Astrocyte (in vitro differentiated cells and primary cell): ENCODE results near the gene BOLL. TPM values are rescaled to one million over a fixed set of nuclear protein-coding genes. Genes with fewer than 3 reads are reported as not detected.

Experiments used
- DNase-seq: peaks from one replicate; pipeline ENCODE4 v3.0.0-alpha.2; 2010; ENCODE audit warnings: low read depth
- FAIRE-seq: peaks from 2 replicates; lab custom pipeline; 2011; peaks lifted over from hg19 to GRCh38; lab: Jason Lieb, UNC
- H2AFZ ChIP-seq: 2 replicates; pipeline ENCODE4 v1.6.0; 2012; ENCODE audit warnings: low read depth, low read length, inconsistent platforms
- H3K27ac ChIP-seq: 2 replicates; pipeline ENCODE4 v1.5.1; 2011; ENCODE audit warnings: low read depth, low read length, inconsistent platforms
- H3K27me3 ChIP-seq: 2 replicates; pipeline ENCODE4 v1.6.0; 2011; ENCODE audit warnings: low read length, inconsistent platforms; ENCODE audit not compliant: insufficient read depth
- H3K36me3 ChIP-seq: 2 replicates; pipeline ENCODE4 v1.5.1; 2011; ENCODE audit warnings: low read length, inconsistent platforms; ENCODE audit not compliant: insufficient read depth
- H3K4me1 ChIP-seq: 2 replicates; pipeline ENCODE4 v1.5.1; 2011; ENCODE audit warnings: low read length, inconsistent platforms; ENCODE audit not compliant: insufficient read depth
- H3K4me2 ChIP-seq: 2 replicates; pipeline ENCODE4 v1.6.0; 2012; ENCODE audit warnings: low read length, inconsistent platforms
- H3K4me3 ChIP-seq: 2 replicates; pipeline ENCODE4 v1.5.1; 2011; ENCODE audit warnings: low read depth, mild to moderate bottlenecking, low read length, inconsistent platforms; ENCODE audit not compliant: insufficient read depth
- H3K79me2 ChIP-seq: 2 replicates; pipeline ENCODE4 v1.6.0; 2012; ENCODE audit warnings: mild to moderate bottlenecking, low read length, inconsistent platforms; ENCODE audit not compliant: insufficient read depth
- H3K9ac ChIP-seq: 2 replicates; pipeline ENCODE4 v1.6.0; 2012; ENCODE audit warnings: mild to moderate bottlenecking, low read length, inconsistent platforms
- H3K9me3 ChIP-seq: 2 replicates; pipeline ENCODE4 v1.5.1; 2012; ENCODE audit warnings: low read depth, mild to moderate bottlenecking, low read length, inconsistent platforms; ENCODE audit not compliant: insufficient read depth
- H4K20me1 ChIP-seq: 2 replicates; pipeline ENCODE4 v1.6.0; 2012; ENCODE audit warnings: low read length, inconsistent platforms; ENCODE audit not compliant: insufficient read depth
- H3K27ac Mint-ChIP-seq: one replicate; pipeline ENCODE4 v1.8.0; 2021; ENCODE audit warnings: mild to moderate bottlenecking, mixed read lengths; ENCODE audit not compliant: unreplicated experiment
- H3K27me3 Mint-ChIP-seq: one replicate; pipeline ENCODE4 v1.8.0; 2021; ENCODE audit warnings: low read depth, mixed read lengths; ENCODE audit not compliant: unreplicated experiment
- H3K36me3 Mint-ChIP-seq: one replicate; pipeline ENCODE4 v1.8.0; 2021; ENCODE audit warnings: low read depth, mixed read lengths; ENCODE audit not compliant: unreplicated experiment
- H3K4me1 Mint-ChIP-seq: one replicate; pipeline ENCODE4 v1.8.0; 2021; ENCODE audit warnings: low read depth, mixed read lengths; ENCODE audit not compliant: unreplicated experiment
- H3K4me3 Mint-ChIP-seq: one replicate; pipeline ENCODE4 v1.8.0; 2021; ENCODE audit warnings: mild to moderate bottlenecking, moderate library complexity, mixed read lengths; ENCODE audit not compliant: unreplicated experiment
- H3K9me3 Mint-ChIP-seq: one replicate; pipeline ENCODE4 v1.8.0; 2021; ENCODE audit warnings: mild to moderate bottlenecking, mixed read lengths; ENCODE audit not compliant: unreplicated experiment
- EZH2 ChIP-seq: IDR thresholded peaks from 2 replicates; pipeline ENCODE4 v1.6.1; 2012; ENCODE audit warnings: mild to moderate bottlenecking, low read length, inconsistent platforms; ENCODE audit not compliant: insufficient read depth
- total RNA-seq: library from RNA; stranded (reverse); gene quantifications from 2 replicates; pipeline ENCODE4 v1.2.1, GENCODE V29; 2021
- TF ChIP-seq, protein P1 (sequence below): IDR thresholded peaks from 2 replicates; pipeline ENCODE4 v1.5.1; 2011; ENCODE audit warnings: low read depth, mild to moderate bottlenecking, inconsistent platforms, low read length, moderate library complexity; ENCODE audit not compliant: insufficient read depth

The BOLL gene
- total RNA-seq, 1 donor from 2014 or later = not detected

DNA sequence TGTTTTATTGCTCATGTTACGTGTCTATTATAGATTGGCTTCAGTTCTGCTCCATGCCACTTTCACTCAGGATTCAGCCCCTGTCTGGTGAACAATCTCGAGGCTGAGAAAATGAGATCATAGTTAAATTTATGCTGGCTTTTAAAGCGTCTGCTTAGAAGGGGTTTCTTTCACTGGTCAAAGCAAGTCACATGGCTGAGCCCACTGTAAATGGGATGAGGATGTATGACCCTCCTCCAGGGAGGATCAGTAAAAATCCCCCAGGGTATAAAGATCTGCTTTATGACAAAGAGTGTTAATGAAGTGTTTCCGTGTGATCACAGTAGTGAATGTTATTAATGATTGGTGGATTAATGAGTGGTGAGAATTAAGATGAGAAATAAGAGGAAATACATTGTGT, 13.1 kb upstream of the BOLL start:
- H3K4me3 Mint-ChIP-seq = no peak overlapping the region
- no peak overlapping the region for H3K9ac ChIP-seq
- H3K27me3 Mint-ChIP-seq = peaks cover 13% of the 10 kb centered on the region
- DNase-seq = no peak
- H3K27ac Mint-ChIP-seq = no peak overlapping the region
- no peaks in the 10 kb centered on the region for H3K79me2 ChIP-seq
- no peaks in the 10 kb centered on the region for H4K20me1 ChIP-seq
- H3K9me3 Mint-ChIP-seq = no peaks in the 10 kb centered on the region
- no peak overlapping the region for H2AFZ ChIP-seq
- H3K4me3 ChIP-seq = no peak overlapping the region
- no peaks in the 10 kb centered on the region for H3K4me1 Mint-ChIP-seq
- H3K4me2 ChIP-seq = no peak overlapping the region
- H3K36me3 Mint-ChIP-seq = no peaks in the 10 kb centered on the region
- H3K36me3 ChIP-seq = no peaks in the 10 kb centered on the region
- peaks cover 12% of the 10 kb centered on the region for H3K27me3 ChIP-seq
- no peak for FAIRE-seq
- H3K4me1 ChIP-seq = no peaks in the 10 kb centered on the region
- TF ChIP-seq, protein P1, sequence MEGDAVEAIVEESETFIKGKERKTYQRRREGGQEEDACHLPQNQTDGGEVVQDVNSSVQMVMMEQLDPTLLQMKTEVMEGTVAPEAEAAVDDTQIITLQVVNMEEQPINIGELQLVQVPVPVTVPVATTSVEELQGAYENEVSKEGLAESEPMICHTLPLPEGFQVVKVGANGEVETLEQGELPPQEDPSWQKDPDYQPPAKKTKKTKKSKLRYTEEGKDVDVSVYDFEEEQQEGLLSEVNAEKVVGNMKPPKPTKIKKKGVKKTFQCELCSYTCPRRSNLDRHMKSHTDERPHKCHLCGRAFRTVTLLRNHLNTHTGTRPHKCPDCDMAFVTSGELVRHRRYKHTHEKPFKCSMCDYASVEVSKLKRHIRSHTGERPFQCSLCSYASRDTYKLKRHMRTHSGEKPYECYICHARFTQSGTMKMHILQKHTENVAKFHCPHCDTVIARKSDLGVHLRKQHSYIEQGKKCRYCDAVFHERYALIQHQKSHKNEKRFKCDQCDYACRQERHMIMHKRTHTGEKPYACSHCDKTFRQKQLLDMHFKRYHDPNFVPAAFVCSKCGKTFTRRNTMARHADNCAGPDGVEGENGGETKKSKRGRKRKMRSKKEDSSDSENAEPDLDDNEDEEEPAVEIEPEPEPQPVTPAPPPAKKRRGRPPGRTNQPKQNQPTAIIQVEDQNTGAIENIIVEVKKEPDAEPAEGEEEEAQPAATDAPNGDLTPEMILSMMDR = no peak
- no peak for TF ChIP-seq EZH2
- no peaks in the 10 kb centered on the region for H3K9me3 ChIP-seq
- no peak overlapping the region for H3K27ac ChIP-seq

DNA sequence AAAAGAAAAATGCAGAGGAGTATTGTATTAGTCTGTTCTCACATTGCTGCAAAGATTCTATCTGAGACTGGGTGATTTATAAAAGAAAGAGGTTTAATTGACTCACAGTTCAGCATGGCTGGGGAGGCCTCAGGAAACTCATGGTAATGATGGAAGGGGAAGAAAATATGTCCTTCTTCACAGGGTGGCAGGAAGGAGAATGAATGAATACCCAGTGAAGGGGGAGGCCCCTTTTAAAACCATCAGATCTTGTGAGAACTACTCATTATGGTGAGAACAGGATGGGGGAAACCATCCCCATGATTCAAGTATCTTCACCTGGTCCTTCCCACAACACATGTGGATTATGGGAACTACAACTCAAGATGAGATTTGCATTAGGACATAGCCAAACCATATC, 10.2 kb upstream of the BOLL start:
- Histone ChIP-seq H3K9me3 (no peaks in the 10 kb centered on the region), H3K4me2 (no peak overlapping the region), H3K27ac (no peak overlapping the region), H2AFZ (no peak overlapping the region), H3K9ac (no peak overlapping the region), H3K4me3 (no peak overlapping the region), H3K36me3 (no peaks in the 10 kb centered on the region), H3K27me3 (no peaks in the 10 kb centered on the region), H3K79me2 (no peaks in the 10 kb centered on the region), H3K4me1 (no peaks in the 10 kb centered on the region), H4K20me1 (no peaks in the 10 kb centered on the region)
- no peak for TF ChIP-seq EZH2
- TF ChIP-seq, protein P1 = no peak
- no peak overlapping the region for H3K27ac Mint-ChIP-seq
- DNase-seq = no peak
- no peaks in the 10 kb centered on the region for H3K4me1 Mint-ChIP-seq
- no peaks in the 10 kb centered on the region for H3K9me3 Mint-ChIP-seq
- FAIRE-seq = no peak
- no peak overlapping the region for H3K4me3 Mint-ChIP-seq
- H3K36me3 Mint-ChIP-seq = no peaks in the 10 kb centered on the region
- H3K27me3 Mint-ChIP-seq = peaks cover 5% of the 10 kb centered on the region

DNA sequence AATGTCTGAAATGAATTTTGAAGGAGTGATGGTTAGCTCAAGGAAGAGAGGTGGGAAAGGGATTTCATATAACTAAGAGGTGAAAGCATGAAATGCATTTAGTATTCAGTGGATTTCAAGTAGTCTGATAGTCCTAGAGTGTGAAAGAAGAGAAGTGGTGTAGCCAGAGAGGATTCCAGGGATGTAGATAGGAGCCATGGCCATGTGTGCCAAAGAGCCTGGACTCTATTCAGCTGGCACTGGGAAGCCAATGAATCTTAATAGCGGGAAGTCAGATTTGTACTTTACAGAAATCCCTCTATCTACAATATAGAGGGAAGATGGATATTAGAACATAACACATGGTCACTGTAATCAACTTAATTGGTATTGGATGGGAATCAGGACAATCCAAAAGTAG, 8.3 kb upstream of the BOLL start:
- no peak for FAIRE-seq
- no peak overlapping the region for H3K4me3 Mint-ChIP-seq

More for the DNA sequence above, 8.3 kb upstream of the BOLL start:
- Histone ChIP-seq H3K9me3 (no peaks in the 10 kb centered on the region), H3K36me3 (no peaks in the 10 kb centered on the region), H3K79me2 (no peaks in the 10 kb centered on the region), H3K4me2 (no peak overlapping the region), H3K27me3 (no peaks in the 10 kb centered on the region), H3K27ac (no peak overlapping the region), H4K20me1 (no peaks in the 10 kb centered on the region), H3K4me3 (no peak overlapping the region), H3K9ac (no peak overlapping the region), H2AFZ (no peak overlapping the region), H3K4me1 (no peaks in the 10 kb centered on the region)
- no peaks in the 10 kb centered on the region for H3K9me3 Mint-ChIP-seq
- no peak overlapping the region for H3K27ac Mint-ChIP-seq
- TF ChIP-seq EZH2 = no peak
- TF ChIP-seq, protein P1 = no peak
- peaks cover 5% of the 10 kb centered on the region for H3K27me3 Mint-ChIP-seq
- no peak for DNase-seq
- H3K4me1 Mint-ChIP-seq = no peaks in the 10 kb centered on the region
- no peaks in the 10 kb centered on the region for H3K36me3 Mint-ChIP-seq
